Hepatocyte (in vitro differentiated cells): ENCODE results near the gene AOPEP.

Experiments
- EZH2 ChIP-seq: fragments of 200-600 bp; sonication (generic); IDR thresholded peaks from 2 replicates; pipeline ENCODE4 v1.6.1; 2016; ENCODE audit warnings: antibody characterized with exemption, mild to moderate bottlenecking, borderline replicate concordance
- EZH2phosphoT487 ChIP-seq: fragments of 200-600 bp; sonication (generic); IDR thresholded peaks from one replicate; pipeline ENCODE4 v1.6.1; 2018; ENCODE audit warnings: antibody characterized with exemption, mild to moderate bottlenecking, low read depth, moderate library complexity; ENCODE audit not compliant: unreplicated experiment, severe bottlenecking
- TF ChIP-seq, protein P1 (sequence below): fragments of 200-600 bp; sonication (generic); IDR thresholded peaks from 2 replicates; pipeline ENCODE4 v1.5.1; 2016; ENCODE audit warnings: antibody characterized with exemption, mild to moderate bottlenecking; ENCODE audit not compliant: poor library complexity

DNA sequence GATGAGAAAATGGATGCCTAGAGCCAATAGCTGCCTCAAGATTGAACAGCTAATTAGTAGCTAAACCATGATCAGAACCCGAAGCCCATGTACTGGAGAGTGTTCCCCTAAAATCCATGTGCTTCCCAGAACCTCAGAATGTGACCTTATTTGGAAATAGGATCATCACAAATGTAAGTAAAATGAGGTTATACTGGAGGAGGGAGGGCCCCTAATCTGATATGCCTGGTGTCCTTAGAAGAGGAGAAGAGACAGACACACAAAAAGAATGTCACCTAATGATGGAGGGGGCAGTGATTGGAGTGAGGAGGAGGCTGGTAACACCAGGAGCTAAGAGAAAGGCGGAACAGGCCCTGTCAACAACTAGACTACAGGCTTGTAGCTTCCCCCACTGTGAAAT is 45.9 kb upstream of the AOPEP start:
- TF ChIP-seq, protein P1, sequence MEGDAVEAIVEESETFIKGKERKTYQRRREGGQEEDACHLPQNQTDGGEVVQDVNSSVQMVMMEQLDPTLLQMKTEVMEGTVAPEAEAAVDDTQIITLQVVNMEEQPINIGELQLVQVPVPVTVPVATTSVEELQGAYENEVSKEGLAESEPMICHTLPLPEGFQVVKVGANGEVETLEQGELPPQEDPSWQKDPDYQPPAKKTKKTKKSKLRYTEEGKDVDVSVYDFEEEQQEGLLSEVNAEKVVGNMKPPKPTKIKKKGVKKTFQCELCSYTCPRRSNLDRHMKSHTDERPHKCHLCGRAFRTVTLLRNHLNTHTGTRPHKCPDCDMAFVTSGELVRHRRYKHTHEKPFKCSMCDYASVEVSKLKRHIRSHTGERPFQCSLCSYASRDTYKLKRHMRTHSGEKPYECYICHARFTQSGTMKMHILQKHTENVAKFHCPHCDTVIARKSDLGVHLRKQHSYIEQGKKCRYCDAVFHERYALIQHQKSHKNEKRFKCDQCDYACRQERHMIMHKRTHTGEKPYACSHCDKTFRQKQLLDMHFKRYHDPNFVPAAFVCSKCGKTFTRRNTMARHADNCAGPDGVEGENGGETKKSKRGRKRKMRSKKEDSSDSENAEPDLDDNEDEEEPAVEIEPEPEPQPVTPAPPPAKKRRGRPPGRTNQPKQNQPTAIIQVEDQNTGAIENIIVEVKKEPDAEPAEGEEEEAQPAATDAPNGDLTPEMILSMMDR = no peak
- TF ChIP-seq EZH2 (no peak), EZH2phosphoT487 (no peak)
